Thymus (tissue), 11 donors: ENCODE data around the gene PTAFR. TPM values are rescaled to one million over a fixed set of nuclear protein-coding genes. Genes with fewer than 3 reads are reported as not detected.

Source experiments
- DNase-seq, 9 donors: peaks; one replicate each; pipeline ENCODE4 v3.0.0-alpha.2; 2013; ENCODE audit warnings: low spot score in 9 of 9, low read depth in 6 of 9, missing footprints in 1 of 9
- H3K27ac ChIP-seq, 2 donors: one replicate each; pipeline ENCODE4 v1.5.1; 2013; ENCODE audit warnings: control low read depth in 1 of 2, low read depth in 1 of 2, low read length in 1 of 2, mild to moderate bottlenecking in 1 of 2, moderate library complexity in 1 of 2
- H3K27me3 ChIP-seq, 2 donors: one replicate each; pipeline ENCODE4 v1.5.1; 2013; ENCODE audit warnings: low read length in 1 of 2; ENCODE audit not compliant: control insufficient read depth in 2 of 2, insufficient read depth in 1 of 2
- H3K36me3 ChIP-seq, 2 donors: one replicate each; pipeline ENCODE4 v1.5.1; 2013; ENCODE audit warnings: low read length in 1 of 2, mild to moderate bottlenecking in 1 of 2, moderate library complexity in 1 of 2; ENCODE audit not compliant: control insufficient read depth in 2 of 2, insufficient read depth in 2 of 2
- H3K4me1 ChIP-seq, 2 donors: one replicate each; pipeline ENCODE4 v1.5.1; 2013; ENCODE audit warnings: low read length in 2 of 2; ENCODE audit not compliant: control insufficient read depth in 2 of 2, insufficient read depth in 2 of 2
- H3K4me3 ChIP-seq, 2 donors: one replicate each; pipeline ENCODE4 v1.5.1; 2013; ENCODE audit warnings: low read length in 2 of 2, control low read depth in 1 of 2, mild to moderate bottlenecking in 1 of 2
- H3K9me3 ChIP-seq, 2 donors: one replicate each; pipeline ENCODE4 v1.5.1; 2013; ENCODE audit warnings: low read length in 1 of 2, mild to moderate bottlenecking in 1 of 2; ENCODE audit not compliant: control insufficient read depth in 2 of 2, insufficient read depth in 1 of 2
- WGBS: extraction: QIAGEN DNeasy Blood & Tissue Kit; methylation state at CpG from one replicate; pipeline ENCODE4 v1.1.7; 2013; 5-methylcytosine and 5-hydroxymethylcytosine counted together
- polyA plus RNA-seq: library from polyadenylated mRNA; stranded (reverse); fragments of 200-250 nt; gene quantifications from one replicate; pipeline ENCODE4 v1.2.3, GENCODE V29; 2013
- total RNA-seq: library from RNA; stranded (reverse); fragments of 120-200 nt; gene quantifications from one replicate; pipeline ENCODE4 v1.2.4, GENCODE V29; 2013
- donor health status: healthy.

PTAFR gene
- total and polyA plus RNA-seq, 2 donors = 3.4 to 4.9 TPM

- no peaks in the 10 kb centered on the region for H3K9me3 ChIP-seq
- H3K27ac ChIP-seq = no peak overlapping the region
- DNase-seq = no peak
- no peaks in the 10 kb centered on the region for H3K27me3 ChIP-seq
- WGBS = 98% methylated on average over 12 of the region's 12 CpGs
- H3K4me3 ChIP-seq = no peak overlapping the region
- peaks cover 40 to 55% of the 10 kb centered on the region in 2 donors for H3K36me3 ChIP-seq
- peaks cover 0 to 11% of the 10 kb centered on the region in 2 donors for H3K4me1 ChIP-seq
Measured at GRCh38 chr1:28197682-28198415, 21.4 kb upstream of the PTAFR start.

- H3K27ac ChIP-seq = no peak overlapping the region
- no peaks in the 10 kb centered on the region for H3K9me3 ChIP-seq
- no peak for DNase-seq
- peaks cover 0 to 11% of the 10 kb centered on the region in 2 donors for H3K4me1 ChIP-seq
- H3K36me3 ChIP-seq = peaks cover 31 to 45% of the 10 kb centered on the region in 2 donors
- no peak overlapping the region for H3K4me3 ChIP-seq
- no peaks in the 10 kb centered on the region for H3K27me3 ChIP-seq
- WGBS = 93% methylated on average over 3 of the region's 3 CpGs
Measured at GRCh38 chr1:28196330-28196729, 19.8 kb upstream of the PTAFR start.

- WGBS = 98% methylated on average over 1 of the region's 1 CpG
- Histone ChIP-seq H3K4me3 (no peak overlapping the region), H3K27me3 (no peaks in the 10 kb centered on the region), H3K27ac (no peak overlapping the region), H3K9me3 (no peaks in the 10 kb centered on the region), H3K36me3 (peaks cover 25 to 40% of the 10 kb centered on the region in 2 donors), H3K4me1 (peaks cover 0 to 11% of the 10 kb centered on the region in 2 donors)
- DNase-seq = no peak
Measured at GRCh38 chr1:28195780-28196179, 19.3 kb upstream of the PTAFR start.

GRCh38 chr1:28194326-28195035, 18.0 kb upstream of the PTAFR start:
- no peak for DNase-seq
- H3K4me1 ChIP-seq = peaks cover 0 to 11% of the 10 kb centered on the region in 2 donors
- H3K9me3 ChIP-seq = no peaks in the 10 kb centered on the region
- no peak overlapping the region for H3K4me3 ChIP-seq
- no peak overlapping the region for H3K27ac ChIP-seq
- WGBS = 97% methylated on average over 8 of the region's 8 CpGs
- H3K36me3 ChIP-seq = peaks cover 13 to 29% of the 10 kb centered on the region in 2 donors
- no peaks in the 10 kb centered on the region for H3K27me3 ChIP-seq

GRCh38 chr1:28193701-28194161, 17.2 kb upstream of the PTAFR start:
- H3K27me3 ChIP-seq = no peaks in the 10 kb centered on the region
- no peak overlapping the region for H3K4me3 ChIP-seq
- no peak overlapping the region for H3K27ac ChIP-seq
- 94% methylated on average over 8 of the region's 8 CpGs for WGBS
- no peak for DNase-seq
- H3K9me3 ChIP-seq = no peaks in the 10 kb centered on the region
- H3K36me3 ChIP-seq = peaks cover 7 to 21% of the 10 kb centered on the region in 2 donors
- peaks cover 0 to 11% of the 10 kb centered on the region in 2 donors for H3K4me1 ChIP-seq

GRCh38 chr1:28190996-28191645, 14.6 kb upstream of the PTAFR start:
- no peak overlapping the region for H3K4me3 ChIP-seq
- 96% methylated on average over 12 of the region's 12 CpGs for WGBS
- peaks cover 0 to 8% of the 10 kb centered on the region in 2 donors for H3K36me3 ChIP-seq
- no peak overlapping the region for H3K27ac ChIP-seq
- no peak for DNase-seq
- no peaks in the 10 kb centered on the region for H3K9me3 ChIP-seq
- H3K27me3 ChIP-seq = no peaks in the 10 kb centered on the region
- no peaks in the 10 kb centered on the region for H3K4me1 ChIP-seq

- H3K36me3 ChIP-seq = peaks cover 0 to 8% of the 10 kb centered on the region in 2 donors
- no peaks in the 10 kb centered on the region for H3K4me1 ChIP-seq
- no peak overlapping the region for H3K4me3 ChIP-seq
- no peaks in the 10 kb centered on the region for H3K27me3 ChIP-seq
- no peak for DNase-seq
- no peaks in the 10 kb centered on the region for H3K9me3 ChIP-seq
- no peak overlapping the region for H3K27ac ChIP-seq
- 72% methylated on average over 3 of the region's 3 CpGs for WGBS
Measured at GRCh38 chr1:28190337-28190979, 14.0 kb upstream of the PTAFR start.

- no peaks in the 10 kb centered on the region for H3K9me3 ChIP-seq
- no peak overlapping the region for H3K4me3 ChIP-seq
- H3K36me3 ChIP-seq = no peaks in the 10 kb centered on the region
- no peak for DNase-seq
- 99% methylated on average over 1 of the region's 1 CpG for WGBS
- no peaks in the 10 kb centered on the region for H3K4me1 ChIP-seq
- H3K27me3 ChIP-seq = no peaks in the 10 kb centered on the region
- no peak overlapping the region for H3K27ac ChIP-seq
Measured at GRCh38 chr1:28185071-28185470, 8.6 kb upstream of the PTAFR start.
